ENCODE results near the gene ASPG. TPM values are rescaled to one million over a fixed set of nuclear protein-coding genes. Genes with fewer than 3 reads are reported as not detected.

Gene ASPG
- total and polyA plus RNA-seq, 4 experiments from 2014 or later = not detected

DNA sequence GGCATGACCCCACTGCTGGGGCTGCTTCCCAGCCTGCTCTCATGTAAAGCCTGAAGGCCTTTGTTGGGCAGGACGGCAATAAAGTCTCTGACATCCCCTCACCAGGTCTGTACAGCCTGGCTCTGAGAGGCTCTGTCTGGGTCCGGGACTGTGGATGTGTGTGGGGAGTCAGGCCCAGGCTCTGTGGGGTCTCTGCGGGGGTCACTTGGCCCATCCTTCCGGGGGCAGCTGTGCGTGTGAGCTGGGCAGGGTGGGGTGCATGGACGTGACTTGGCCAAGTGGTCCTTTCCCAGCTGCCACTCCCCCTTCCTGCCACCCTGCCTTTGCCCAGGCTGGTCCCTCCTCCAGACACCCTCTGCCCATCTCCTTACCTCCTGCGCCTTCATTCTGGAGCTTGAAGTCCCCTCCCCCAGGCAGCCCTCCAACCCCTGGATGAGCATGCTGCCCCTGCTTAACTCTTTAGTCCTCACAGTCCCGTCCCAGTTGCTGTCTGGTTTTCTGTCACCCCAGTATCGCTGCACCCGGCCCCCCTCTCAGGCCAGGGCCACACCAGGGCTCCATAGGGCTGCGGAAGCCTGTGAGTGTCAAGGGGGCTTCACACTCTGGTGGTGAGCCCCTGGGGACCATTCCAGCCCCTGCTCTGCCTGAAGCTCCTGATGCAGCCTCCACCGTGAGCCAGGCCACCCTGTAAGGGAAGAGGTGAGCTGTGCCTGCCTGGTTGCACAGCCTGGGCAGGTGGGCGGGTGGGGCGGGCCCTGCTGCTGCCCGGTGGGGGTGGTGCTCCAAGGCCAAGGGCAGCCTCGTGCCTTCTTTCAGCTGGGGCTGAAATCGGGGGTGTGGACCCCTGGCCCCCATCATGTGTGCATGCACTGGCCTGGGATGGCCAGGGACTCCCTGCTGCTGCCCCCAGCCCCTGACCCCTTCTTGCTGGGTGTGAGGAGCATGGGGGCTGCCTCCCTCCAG is 27.4 kb downstream of the ASPG start:
- DNase-seq = no peak
- H3K27me3 ChIP-seq (ENCODE audit: insufficient read depth, low read length) = no peaks in the 10 kb centered on the region
- no peaks in the 10 kb centered on the region for H3K9me3 ChIP-seq (ENCODE audit: control insufficient read depth in 1 of 2, low read length in 2 of 2)
- intact Hi-C loops (cut with micrococcal nuclease) = no loop called here
- CTCF ChIA-PET (ENCODE audit: partially characterized antibody) = no interaction called here
- no peaks in the 10 kb centered on the region for H3K36me3 Mint-ChIP-seq
- H3K4me3 Mint-ChIP-seq = no peak overlapping the region
- POLR2A ChIA-PET (ENCODE audit: partially characterized antibody) = no interaction called here
- H3K27me3 Mint-ChIP-seq = peaks cover 5 to 10% of the 10 kb centered on the region in 2 donors
- peaks cover 0 to 2% (median 0%) of the 10 kb centered on the region in 8 donors for H3K9me3 Mint-ChIP-seq
- H3K4me1 Mint-ChIP-seq = no peaks in the 10 kb centered on the region
- H3K27ac ChIP-seq (ENCODE audit: low read depth, low read length) = no peak overlapping the region
- no peaks in the 10 kb centered on the region for H3K4me1 ChIP-seq (ENCODE audit: insufficient read depth, low read length)
- H3K4me3 ChIP-seq (ENCODE audit: low read length in 2 of 2) = no peak overlapping the region
- no peaks in the 10 kb centered on the region for H3K36me3 ChIP-seq (ENCODE audit: insufficient read depth, low read length)
- peak overlapping the region in 1 of 7 donors; percentile 29 for H3K27ac Mint-ChIP-seq

DNA sequence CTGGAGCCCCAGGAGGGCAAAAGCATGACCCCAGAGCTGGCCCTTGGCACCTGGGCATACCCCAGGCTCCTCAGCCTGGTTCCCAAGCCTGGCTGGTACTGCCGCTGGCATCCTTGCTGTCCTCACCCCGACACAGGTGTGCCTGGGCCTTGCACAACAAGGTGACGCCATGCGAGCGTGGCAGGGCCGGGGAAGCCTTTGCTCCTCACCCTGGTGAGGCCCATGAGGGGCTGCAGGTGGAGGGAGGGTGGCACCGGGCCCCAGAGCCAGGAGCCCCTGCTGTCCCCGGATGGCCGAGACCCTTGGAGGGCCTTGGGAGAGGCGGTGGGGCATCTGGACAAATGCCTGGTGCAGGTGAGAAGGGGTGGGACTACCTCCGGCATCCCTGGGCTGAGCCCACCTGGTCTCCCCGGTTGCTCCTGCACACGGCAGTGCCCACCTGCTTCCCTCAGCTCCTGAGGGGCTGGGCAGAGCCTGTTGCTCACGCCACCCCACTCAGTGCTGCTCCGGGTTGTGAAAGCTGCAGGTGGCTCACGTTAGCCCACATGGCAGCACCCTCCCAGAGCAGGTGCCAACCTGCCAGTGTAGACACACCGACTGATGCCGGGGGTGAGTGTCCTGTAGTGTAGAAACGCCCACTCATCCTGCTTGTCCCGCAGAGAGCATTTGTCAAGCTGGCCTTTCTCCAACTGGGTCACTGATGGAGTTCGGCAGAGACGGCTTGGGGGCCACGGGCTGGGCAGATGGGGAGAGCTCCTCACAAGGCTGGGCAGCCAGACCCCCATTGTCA is 28.3 kb downstream of the ASPG start:
- DNase-seq = no peak
- H3K27ac ChIP-seq (ENCODE audit: low read depth, low read length) = no peak overlapping the region
- peaks cover 10% of the 10 kb centered on the region in 2 donors for H3K27me3 Mint-ChIP-seq
- intact Hi-C loops (cut with micrococcal nuclease) = no loop called here
- H3K27me3 ChIP-seq (ENCODE audit: insufficient read depth, low read length) = peaks cover 4% of the 10 kb centered on the region
- H3K4me1 ChIP-seq (ENCODE audit: insufficient read depth, low read length) = no peaks in the 10 kb centered on the region
- ChIA-PET CTCF (ENCODE audit: partially characterized antibody) (no interaction called here), POLR2A (ENCODE audit: partially characterized antibody) (no interaction called here)
- H3K36me3 Mint-ChIP-seq = no peaks in the 10 kb centered on the region
- no peak overlapping the region for H3K4me3 Mint-ChIP-seq
- no peaks in the 10 kb centered on the region for H3K4me1 Mint-ChIP-seq
- H3K36me3 ChIP-seq (ENCODE audit: insufficient read depth, low read length) = no peaks in the 10 kb centered on the region
- no peak overlapping the region for H3K4me3 ChIP-seq (ENCODE audit: low read length in 2 of 2)
- H3K27ac Mint-ChIP-seq = no peak overlapping the region
- peaks cover 0 to 2% (median 0%) of the 10 kb centered on the region in 8 donors for H3K9me3 Mint-ChIP-seq
- H3K9me3 ChIP-seq (ENCODE audit: control insufficient read depth in 1 of 2, low read length in 2 of 2) = no peaks in the 10 kb centered on the region

DNA sequence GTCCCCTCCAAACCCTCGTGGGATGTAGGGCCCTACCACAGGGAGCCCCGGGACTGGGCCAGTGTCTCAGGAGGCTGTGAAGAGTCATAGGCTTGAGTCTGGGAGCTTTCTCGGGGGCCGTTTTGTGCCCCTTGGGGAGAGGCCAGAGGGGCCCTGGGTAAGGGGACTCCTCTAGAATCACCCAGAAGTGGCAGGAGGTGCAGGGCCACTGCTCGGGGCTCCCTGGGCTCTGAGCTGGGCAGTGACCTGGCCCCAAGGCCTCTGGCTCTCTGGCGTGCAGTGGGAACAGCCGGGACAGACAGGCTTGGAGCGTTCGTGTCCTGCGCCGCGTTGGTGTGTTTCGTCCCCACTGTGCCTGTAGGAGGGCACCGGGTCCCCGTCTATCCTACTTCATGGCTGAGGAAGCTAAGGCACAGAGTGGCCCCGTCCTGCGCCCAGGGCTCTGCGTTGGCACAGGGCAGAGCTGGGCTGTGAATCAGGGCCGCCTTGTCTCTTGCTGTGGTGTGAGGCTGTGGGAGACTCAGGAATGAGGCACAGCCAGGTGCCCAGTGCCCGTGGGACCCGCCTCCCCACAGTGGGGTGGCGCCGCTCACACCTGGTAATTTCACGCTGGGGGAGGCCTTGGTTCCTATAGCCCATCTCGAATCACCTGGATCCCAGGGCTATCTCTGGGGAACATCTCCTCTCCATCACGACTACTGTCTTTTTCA is 29.1 kb downstream of the ASPG start:
- ChIA-PET CTCF (ENCODE audit: partially characterized antibody) (no interaction called here), POLR2A (ENCODE audit: partially characterized antibody) (no interaction called here)
- Histone ChIP-seq H3K36me3 (ENCODE audit: insufficient read depth, low read length) (no peaks in the 10 kb centered on the region), H3K9me3 (ENCODE audit: control insufficient read depth in 1 of 2, low read length in 2 of 2) (no peaks in the 10 kb centered on the region), H3K27me3 (ENCODE audit: insufficient read depth, low read length) (peaks cover 4% of the 10 kb centered on the region), H3K27ac (ENCODE audit: low read depth, low read length) (no peak overlapping the region), H3K4me1 (ENCODE audit: insufficient read depth, low read length) (no peaks in the 10 kb centered on the region), H3K4me3 (ENCODE audit: low read length in 2 of 2) (no peak overlapping the region)
- H3K36me3 Mint-ChIP-seq = no peaks in the 10 kb centered on the region
- H3K4me1 Mint-ChIP-seq = no peaks in the 10 kb centered on the region
- no peak overlapping the region for H3K4me3 Mint-ChIP-seq
- DNase-seq = no peak
- H3K27ac Mint-ChIP-seq = no peak overlapping the region
- peaks cover 10 to 11% of the 10 kb centered on the region in 2 donors for H3K27me3 Mint-ChIP-seq
- H3K9me3 Mint-ChIP-seq = peaks cover 0 to 2% (median 0%) of the 10 kb centered on the region in 8 donors
- intact Hi-C loops (cut with micrococcal nuclease) = no loop called here

DNA sequence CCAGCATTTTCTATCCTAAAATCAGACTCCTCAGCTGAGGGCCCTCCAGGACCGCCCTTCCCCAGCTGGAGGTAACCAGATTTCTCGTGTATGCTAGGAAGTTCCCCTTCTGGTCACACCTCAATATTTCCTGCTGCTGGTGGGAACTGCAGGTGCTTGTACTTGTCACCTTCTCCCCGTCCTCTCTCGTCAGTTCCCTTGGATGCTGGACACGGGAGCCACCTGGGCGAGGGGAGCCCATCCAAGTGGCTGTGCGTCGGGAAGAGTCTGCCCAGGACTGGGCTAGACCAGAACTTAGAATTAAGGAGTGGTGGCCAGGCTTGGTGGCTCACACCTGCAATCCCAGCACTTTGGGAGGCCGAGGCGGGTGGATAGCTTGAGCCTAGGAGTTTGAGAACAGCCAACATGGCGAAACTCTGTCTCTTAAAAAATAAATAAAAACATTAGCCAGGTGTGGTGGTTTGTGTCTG is 29.7 kb downstream of the ASPG start:
- Histone ChIP-seq H3K4me3 (ENCODE audit: low read length in 2 of 2) (no peak overlapping the region), H3K4me1 (ENCODE audit: insufficient read depth, low read length) (no peaks in the 10 kb centered on the region), H3K27ac (ENCODE audit: low read depth, low read length) (no peak overlapping the region), H3K36me3 (ENCODE audit: insufficient read depth, low read length) (no peaks in the 10 kb centered on the region), H3K9me3 (ENCODE audit: control insufficient read depth in 1 of 2, low read length in 2 of 2) (no peaks in the 10 kb centered on the region), H3K27me3 (ENCODE audit: insufficient read depth, low read length) (peaks cover 4% of the 10 kb centered on the region)
- Mint-ChIP-seq H3K9me3 (peaks cover 0 to 4% (median 0%) of the 10 kb centered on the region in 8 donors), H3K27ac (no peak overlapping the region), H3K27me3 (peaks cover 13 to 15% of the 10 kb centered on the region in 2 donors), H3K4me3 (peak overlapping the region in 3 of 8 donors; percentile 23 to 47 (median 25)), H3K36me3 (no peaks in the 10 kb centered on the region), H3K4me1 (no peaks in the 10 kb centered on the region)
- ChIA-PET POLR2A (ENCODE audit: partially characterized antibody) (no interaction called here), CTCF (ENCODE audit: partially characterized antibody) (no interaction called here)
- no peak for DNase-seq
- intact Hi-C loops (cut with micrococcal nuclease) = no loop called here

DNA sequence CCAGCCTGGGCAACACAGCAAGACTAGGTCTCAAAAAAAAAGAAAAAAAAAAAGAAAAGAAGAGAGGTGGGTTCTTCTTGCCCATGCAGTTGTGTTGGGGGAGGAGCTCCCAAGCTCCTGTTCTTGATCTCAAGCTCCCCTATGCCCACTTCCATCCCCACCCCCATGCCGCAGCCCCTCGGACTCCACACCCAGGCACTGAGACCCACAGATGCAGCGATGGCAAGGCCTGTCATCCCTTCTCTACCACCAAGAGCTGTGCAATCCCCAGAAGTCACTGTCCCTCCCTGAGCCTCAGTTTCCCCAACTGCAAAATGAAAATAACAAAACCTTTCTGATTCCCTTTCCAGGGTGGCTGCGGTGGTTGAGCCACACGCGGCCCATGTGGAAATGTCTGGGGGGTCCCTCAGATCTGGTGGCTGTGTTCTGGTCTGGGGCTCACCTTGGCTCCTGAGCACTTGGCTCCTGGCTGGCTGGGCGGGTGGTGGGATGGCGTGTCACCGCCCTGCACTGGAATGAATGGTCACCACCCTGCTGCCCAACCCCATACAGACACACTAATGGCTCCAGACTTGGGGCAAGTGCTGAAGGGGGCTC is 30.3 kb downstream of the ASPG start:
- H3K36me3 Mint-ChIP-seq = no peaks in the 10 kb centered on the region
- Histone ChIP-seq H3K4me3 (ENCODE audit: low read length in 2 of 2) (no peak overlapping the region), H3K27ac (ENCODE audit: low read depth, low read length) (no peak overlapping the region), H3K36me3 (ENCODE audit: insufficient read depth, low read length) (no peaks in the 10 kb centered on the region), H3K4me1 (ENCODE audit: insufficient read depth, low read length) (no peaks in the 10 kb centered on the region), H3K9me3 (ENCODE audit: control insufficient read depth in 1 of 2, low read length in 2 of 2) (no peaks in the 10 kb centered on the region), H3K27me3 (ENCODE audit: insufficient read depth, low read length) (peaks cover 4% of the 10 kb centered on the region)
- intact Hi-C loops (cut with micrococcal nuclease) = no loop called here
- H3K27me3 Mint-ChIP-seq = peaks cover 19 to 20% of the 10 kb centered on the region in 2 donors
- H3K4me3 Mint-ChIP-seq = peak overlapping the region in 6 of 8 donors; percentile 19 to 71 (median 57)
- POLR2A ChIA-PET (ENCODE audit: partially characterized antibody) = no interaction called here
- H3K4me1 Mint-ChIP-seq = no peaks in the 10 kb centered on the region
- CTCF ChIA-PET (ENCODE audit: partially characterized antibody) = no interaction called here
- H3K27ac Mint-ChIP-seq = no peak overlapping the region
- DNase-seq = no peak
- H3K9me3 Mint-ChIP-seq = peaks cover 0 to 4% (median 0%) of the 10 kb centered on the region in 8 donors

DNA sequence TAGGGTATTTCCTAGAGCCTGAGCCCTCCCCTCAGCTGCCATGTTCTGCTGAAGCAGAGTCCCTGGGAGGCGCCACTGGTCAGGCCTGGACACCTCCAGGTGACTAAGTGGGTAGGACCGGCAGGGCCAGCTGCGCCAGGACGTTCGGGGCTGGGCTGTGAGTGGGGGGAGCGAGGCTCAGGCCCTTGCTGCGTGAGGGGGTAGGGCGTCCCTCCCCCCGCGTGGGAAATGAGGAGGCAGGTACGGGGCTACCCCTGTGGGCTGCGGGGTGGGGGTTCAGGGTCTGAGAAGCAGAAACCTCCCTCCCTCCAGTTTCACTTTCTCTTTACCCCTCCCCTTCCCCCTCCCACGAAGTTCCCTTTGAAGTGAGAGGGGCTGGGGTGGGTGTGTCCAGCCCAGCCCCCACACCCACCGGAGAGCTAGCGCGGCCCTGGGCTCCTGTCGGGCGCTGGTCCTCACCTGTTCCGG is 30.8 kb downstream of the ASPG start:
- H3K4me3 ChIP-seq (ENCODE audit: low read length in 2 of 2) = peak overlapping the region in 1 of 2 donors; percentile 32
- POLR2A ChIA-PET (ENCODE audit: partially characterized antibody) = no interaction called here
- CTCF ChIA-PET (ENCODE audit: partially characterized antibody) = no interaction called here
- H3K36me3 ChIP-seq (ENCODE audit: insufficient read depth, low read length) = no peaks in the 10 kb centered on the region
- Mint-ChIP-seq H3K4me1 (no peaks in the 10 kb centered on the region), H3K27me3 (peaks cover 21 to 24% of the 10 kb centered on the region in 2 donors), H3K27ac (no peak overlapping the region), H3K36me3 (no peaks in the 10 kb centered on the region), H3K4me3 (peak overlapping the region; percentile 20 to 70 (median 53)), H3K9me3 (peaks cover 0 to 5% (median 0%) of the 10 kb centered on the region in 8 donors)
- no peaks in the 10 kb centered on the region for H3K4me1 ChIP-seq (ENCODE audit: insufficient read depth, low read length)
- no peak for DNase-seq
- peaks cover 4% of the 10 kb centered on the region for H3K27me3 ChIP-seq (ENCODE audit: insufficient read depth, low read length)
- no peak overlapping the region for H3K27ac ChIP-seq (ENCODE audit: low read depth, low read length)
- intact Hi-C loops (cut with micrococcal nuclease) = no loop called here
- no peaks in the 10 kb centered on the region for H3K9me3 ChIP-seq (ENCODE audit: control insufficient read depth in 1 of 2, low read length in 2 of 2)
